ENCODE measurements around the gene TMEM165.
A peak's percentile ranks its signal among the peaks of the same experiment; 100 is the strongest.
"Not testable (repeated sequence)": the region's sequence is repeated elsewhere in the genome, so short reads cannot be mapped to it uniquely, and the experiment has no call there.

The TMEM165 gene, protein sequence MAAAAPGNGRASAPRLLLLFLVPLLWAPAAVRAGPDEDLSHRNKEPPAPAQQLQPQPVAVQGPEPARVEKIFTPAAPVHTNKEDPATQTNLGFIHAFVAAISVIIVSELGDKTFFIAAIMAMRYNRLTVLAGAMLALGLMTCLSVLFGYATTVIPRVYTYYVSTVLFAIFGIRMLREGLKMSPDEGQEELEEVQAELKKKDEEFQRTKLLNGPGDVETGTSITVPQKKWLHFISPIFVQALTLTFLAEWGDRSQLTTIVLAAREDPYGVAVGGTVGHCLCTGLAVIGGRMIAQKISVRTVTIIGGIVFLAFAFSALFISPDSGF
- long read RNA-seq, donor 1, transcript TMEM165-201 (6 exons, 1,928 nt), result major isoform, 36 of 36 reads
- long read RNA-seq, donor 1, partial matches to known transcripts, result 0 of 36 reads
- long read RNA-seq, donor 1, other reads (novel, unspliced or antisense), result 0 of 36 reads
- long read RNA-seq, donor 2, transcript TMEM165-201 (6 exons, 1,928 nt), result major isoform, 24 of 51 reads
- long read RNA-seq, donor 2, partial matches to known transcripts, result 26 of 51 reads
- long read RNA-seq, donor 2, other reads (novel, unspliced or antisense), result 0 of 51 reads
- long read RNA-seq, donor 3, transcript TMEM165-201 (6 exons, 1,928 nt), result major isoform, 17 of 17 reads
- long read RNA-seq, donor 3, partial matches to known transcripts, result 0 of 17 reads
- long read RNA-seq, donor 3, other reads (novel, unspliced or antisense), result 0 of 17 reads
- long read RNA-seq, donor 4, transcript TMEM165-201 (6 exons, 1,928 nt), result major isoform, 16 of 25 reads
- long read RNA-seq, donor 4, partial matches to known transcripts, result 6 of 25 reads
- long read RNA-seq, donor 4, other reads (novel, unspliced or antisense), result 0 of 25 reads
- long read RNA-seq, donor 5, transcript TMEM165-201 (6 exons, 1,928 nt), result major isoform, 23 of 24 reads
- long read RNA-seq, donor 5, partial matches to known transcripts, result 0 of 24 reads
- long read RNA-seq, donor 5, other reads (novel, unspliced or antisense), result 0 of 24 reads
- long read RNA-seq, donor 6, transcript TMEM165-201 (6 exons, 1,928 nt), result major isoform, 23 of 71 reads
- long read RNA-seq, donor 6, partial matches to known transcripts, result 48 of 71 reads
- long read RNA-seq, donor 6, other reads (novel, unspliced or antisense), result 0 of 71 reads
- long read RNA-seq, donor 7, transcript TMEM165-201 (6 exons, 1,928 nt), result major isoform, 34 of 94 reads
- long read RNA-seq, donor 7, partial matches to known transcripts, result 56 of 94 reads
- long read RNA-seq, donor 7, other reads (novel, unspliced or antisense), result 0 of 94 reads
- long read RNA-seq, donor 8, transcript TMEM165-201 (6 exons, 1,928 nt), result major isoform, 28 of 55 reads
- long read RNA-seq, donor 8, partial matches to known transcripts, result 25 of 55 reads
- long read RNA-seq, donor 8, other reads (novel, unspliced or antisense), result 0 of 55 reads

DNA sequence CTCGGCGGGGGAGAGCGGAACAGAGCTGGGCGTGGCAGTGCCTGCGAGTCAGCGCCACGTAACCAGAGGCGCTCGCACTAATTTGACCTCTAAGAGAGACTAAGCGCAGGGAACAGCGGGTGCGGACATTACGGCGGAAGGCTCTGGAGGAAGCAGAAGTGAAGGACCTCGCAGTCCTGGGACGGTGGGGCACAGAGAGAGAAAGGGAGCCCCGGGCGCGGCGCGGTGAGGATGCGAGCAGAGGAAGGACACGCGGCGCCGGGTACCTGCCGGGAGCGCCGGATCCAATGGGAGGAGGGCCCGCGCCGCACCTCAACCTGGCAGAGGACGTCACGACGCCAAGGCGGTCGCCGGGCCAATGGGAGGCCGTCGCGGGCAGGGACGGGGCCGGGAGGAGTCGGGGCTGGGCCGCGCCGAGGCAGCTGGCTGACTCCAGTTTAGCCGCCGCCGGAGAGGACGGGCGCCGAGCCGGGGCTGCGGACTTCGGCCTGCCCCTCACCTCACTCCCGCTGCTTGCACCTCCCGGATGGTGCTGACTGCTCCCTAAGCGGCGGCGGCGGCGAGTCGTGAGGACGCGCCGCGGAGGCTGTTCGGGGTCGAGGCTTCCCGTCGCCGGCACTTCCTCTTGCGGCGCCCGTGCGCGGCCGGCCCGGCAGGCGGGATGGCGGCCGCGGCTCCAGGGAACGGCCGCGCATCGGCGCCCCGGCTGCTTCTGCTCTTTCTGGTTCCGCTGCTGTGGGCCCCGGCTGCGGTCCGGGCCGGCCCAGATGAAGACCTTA is at the start of gene TMEM165:
TSS of gene TMEM165 (plus strand) at position 429 of the 779 bp plus-strand sequence. CDS start at position 662, 233 bp downstream.
- peak; percentile 96 for DNase-seq

DNA sequence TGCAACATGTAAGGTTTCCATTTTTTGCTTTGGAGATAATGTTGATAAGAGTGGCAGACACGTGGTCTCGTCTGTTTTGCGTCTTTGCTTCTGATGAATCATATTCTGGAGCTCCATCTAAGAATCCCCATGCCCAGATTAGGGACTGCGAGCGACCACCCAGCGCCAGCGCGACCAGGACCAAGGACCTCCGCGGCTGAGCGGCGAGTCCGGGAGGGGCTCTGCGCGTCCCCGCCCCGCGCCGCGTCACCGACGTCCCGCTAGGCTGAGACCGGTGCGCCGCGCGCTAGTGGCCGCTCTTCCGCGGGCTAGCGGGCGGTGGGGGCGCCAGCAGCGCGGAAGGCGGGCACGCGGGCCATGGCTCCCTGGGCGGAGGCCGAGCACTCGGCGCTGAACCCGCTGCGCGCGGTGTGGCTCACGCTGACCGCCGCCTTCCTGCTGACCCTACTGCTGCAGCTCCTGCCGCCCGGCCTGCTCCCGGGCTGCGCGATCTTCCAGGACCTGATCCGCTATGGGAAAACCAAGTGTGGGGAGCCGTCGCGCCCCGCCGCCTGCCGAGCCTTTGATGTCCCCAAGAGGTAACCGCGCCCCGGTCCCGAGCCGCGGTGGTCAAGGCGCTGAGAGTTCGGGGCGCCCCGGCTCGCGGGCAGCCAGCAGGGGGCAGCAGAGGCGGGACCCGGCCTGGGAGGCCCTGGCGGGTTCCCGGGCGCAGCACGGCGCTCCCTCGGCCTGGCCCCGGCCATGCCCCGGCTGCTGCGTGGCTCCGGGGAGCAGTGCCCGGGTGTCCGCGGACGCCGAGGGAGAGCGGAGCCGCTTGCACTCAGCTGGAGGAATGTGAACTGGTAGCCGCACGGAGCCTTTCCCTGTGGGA is 49.5 kb upstream of the TMEM165 start, which contains the start of gene SRD5A3:
TSS of gene SRD5A3 (plus strand) at position 263 of the 871 bp plus-strand sequence. CDS start at position 358, 95 bp downstream.
- DNase-seq, result peak; percentile 98

DNA sequence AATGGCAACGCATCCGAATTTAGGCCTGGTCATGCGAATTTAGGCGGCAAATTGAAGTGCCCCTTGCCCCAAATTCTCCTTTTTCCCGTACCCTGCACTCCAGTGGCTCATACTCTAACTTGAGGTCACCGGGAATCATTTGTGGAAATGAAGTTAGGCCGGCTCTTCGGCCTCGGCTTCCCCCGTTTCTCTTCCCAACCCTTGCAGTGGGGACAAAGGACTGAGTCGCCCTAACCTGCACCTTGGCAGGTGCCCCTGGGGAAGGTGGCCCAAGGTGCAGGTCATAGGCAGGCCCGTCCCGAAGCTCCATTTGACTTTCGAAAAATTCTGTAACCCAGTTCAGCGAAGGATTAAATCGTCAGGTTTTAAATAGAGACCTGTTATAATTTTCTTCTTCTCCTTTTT is 48.9 kb upstream of the TMEM165 start:
- DNase-seq, result no peak

GRCh38 chr4:55347610-55348228 is 48.0 kb upstream of the TMEM165 start:
- DNase-seq, result no peak

DNA sequence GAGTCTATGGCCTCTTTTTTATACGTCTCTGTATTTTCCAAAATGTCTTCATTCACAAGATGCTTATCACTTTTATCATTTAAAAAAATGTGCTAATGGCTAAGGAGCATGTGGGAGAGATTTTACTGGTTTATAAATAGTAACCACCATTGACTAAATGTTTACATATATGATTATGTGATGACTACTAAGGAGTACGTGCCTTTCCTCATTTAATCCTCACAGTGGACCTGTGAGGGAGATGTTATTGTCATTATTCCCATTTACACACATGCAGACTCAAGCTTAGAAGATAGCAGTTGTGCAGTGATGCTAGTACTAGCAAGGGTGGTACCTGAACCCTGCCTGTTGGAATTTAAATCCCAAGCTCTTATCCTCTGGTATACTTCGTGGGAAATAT is 47.3 kb upstream of the TMEM165 start:
- no peak for DNase-seq

- not testable (repeated sequence) for DNase-seq
Observed at GRCh38 chr4:55350870-55351269, 44.9 kb upstream of the TMEM165 start.

GRCh38 chr4:55351824-55352223 is 43.9 kb upstream of the TMEM165 start:
- no peak for DNase-seq

DNA sequence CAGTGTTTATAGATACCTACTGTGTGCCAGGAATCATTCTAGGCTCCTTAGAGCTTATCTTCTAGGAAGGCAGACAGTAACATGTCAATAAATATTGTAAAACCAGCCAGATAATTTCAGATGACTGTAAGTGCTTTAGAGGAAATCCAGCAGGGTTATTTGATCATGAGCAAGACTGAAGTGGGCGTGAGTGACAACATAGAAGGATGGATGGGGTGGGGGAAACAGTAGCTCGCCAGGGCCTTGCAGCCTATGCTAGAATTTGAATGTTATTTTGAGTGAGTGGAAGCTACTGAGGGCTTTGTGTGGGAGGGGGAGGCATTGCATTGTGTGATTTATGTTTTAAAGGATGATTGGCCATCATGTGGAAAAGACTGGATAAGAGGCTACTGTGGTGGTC is 43.0 kb upstream of the TMEM165 start:
- DNase-seq, result no peak

DNA sequence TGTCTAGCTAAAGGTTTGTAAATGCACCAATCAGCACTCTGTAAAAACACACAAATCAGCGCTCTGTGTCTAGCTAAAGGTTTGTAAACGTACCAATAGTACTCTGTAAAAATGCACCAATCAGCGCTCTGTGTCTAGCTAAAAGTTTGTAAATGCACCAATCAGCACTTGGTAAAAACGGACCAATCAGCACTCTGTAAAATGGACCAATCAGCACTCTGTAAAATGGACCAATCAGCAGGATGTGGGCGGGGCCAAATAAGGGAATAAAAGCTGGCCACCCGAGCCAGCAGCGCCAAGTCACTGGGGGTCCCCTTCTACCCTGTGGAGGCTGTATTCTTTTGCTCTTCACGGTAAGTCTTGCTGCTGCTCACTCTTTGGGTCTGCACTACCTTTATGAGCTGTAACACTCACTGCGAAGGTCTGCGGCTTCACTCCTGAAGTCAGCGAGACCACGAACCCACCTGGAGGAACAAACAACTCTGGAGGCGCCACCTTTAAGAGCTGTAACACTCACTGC is 42.5 kb upstream of the TMEM165 start:
- not testable (repeated sequence) for DNase-seq

DNA sequence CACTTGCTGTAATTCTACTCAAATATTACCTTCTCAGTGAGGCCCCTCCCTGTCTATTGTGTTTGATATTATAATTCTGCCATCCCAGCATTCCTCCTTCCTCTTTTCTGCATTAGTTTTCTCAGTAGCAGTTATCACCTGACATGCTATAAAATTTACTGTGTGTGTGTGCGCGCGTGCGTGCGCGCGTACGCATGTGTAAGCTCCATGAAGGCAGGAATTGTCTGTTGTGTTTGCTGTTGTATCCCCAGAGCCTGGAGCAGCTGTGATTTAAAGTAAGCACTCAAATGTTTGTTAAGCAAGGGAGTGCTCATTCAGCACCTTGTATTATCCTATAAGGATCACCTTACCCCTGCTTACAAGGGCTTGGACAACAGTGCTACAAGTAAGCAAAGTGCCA is 41.1 kb upstream of the TMEM165 start:
- no peak for DNase-seq

GRCh38 chr4:55355555-55355954 is 40.2 kb upstream of the TMEM165 start:
- no peak for DNase-seq

DNA sequence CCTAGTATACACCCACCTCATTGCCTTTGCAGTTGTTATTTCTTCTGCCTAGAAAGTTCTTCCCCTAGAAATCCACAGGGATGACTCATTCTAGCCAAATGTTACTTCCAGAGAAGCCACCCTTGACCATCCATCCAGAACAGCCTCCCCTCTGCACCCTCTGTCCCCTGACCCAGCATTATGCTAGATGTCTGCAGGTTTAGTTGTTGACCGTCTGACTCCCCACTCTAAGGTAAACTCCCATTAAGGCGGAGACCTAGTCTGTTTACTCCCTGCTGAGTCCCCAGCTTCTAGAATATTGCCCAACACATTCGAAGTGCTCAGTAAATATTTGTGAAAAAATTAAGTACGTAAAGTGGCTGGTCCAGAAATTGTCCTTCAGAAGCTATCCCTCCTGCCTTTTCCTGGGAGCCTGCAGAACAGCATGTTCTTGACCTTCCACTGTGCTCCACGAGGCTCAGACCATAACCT is 38.7 kb upstream of the TMEM165 start:
- no peak for DNase-seq

- no peak for DNase-seq
Observed at GRCh38 chr4:55358246-55358645, 37.5 kb upstream of the TMEM165 start.

DNA sequence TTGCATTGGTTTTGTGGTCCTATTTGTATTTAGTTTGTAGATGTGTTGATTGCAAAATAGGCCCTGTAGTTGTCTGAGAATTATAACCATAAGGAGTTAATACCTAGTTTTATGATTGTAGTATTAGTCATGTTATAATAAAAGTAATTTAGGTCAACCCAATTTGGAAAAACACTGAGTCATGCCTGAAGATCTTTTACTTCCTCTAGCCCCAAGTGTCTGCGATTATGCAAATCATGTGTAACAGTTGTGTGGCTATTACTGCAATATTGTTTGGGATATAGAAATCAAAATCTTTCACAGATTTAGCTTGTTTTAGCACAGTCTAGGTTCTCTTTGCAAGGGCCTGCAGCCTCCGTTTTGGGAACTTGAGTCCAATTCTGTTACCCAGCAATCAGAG is 37.1 kb upstream of the TMEM165 start:
- DNase-seq, result no peak

- DNase-seq, result no peak
Observed at GRCh38 chr4:55359397-55359916, 36.3 kb upstream of the TMEM165 start.

- not testable (repeated sequence) for DNase-seq
Observed at GRCh38 chr4:55362938-55363337, 32.8 kb upstream of the TMEM165 start.

- peak; percentile 17 for DNase-seq
Observed at GRCh38 chr4:55363691-55364351, 31.9 kb upstream of the TMEM165 start.

- DNase-seq, result no peak
Observed at GRCh38 chr4:55364691-55365344, 30.9 kb upstream of the TMEM165 start.

Measured in right kidney (tissue), 9 donors.